Measurements from ENCODE around the gene SPACA7.

SPACA7 gene

DNA sequence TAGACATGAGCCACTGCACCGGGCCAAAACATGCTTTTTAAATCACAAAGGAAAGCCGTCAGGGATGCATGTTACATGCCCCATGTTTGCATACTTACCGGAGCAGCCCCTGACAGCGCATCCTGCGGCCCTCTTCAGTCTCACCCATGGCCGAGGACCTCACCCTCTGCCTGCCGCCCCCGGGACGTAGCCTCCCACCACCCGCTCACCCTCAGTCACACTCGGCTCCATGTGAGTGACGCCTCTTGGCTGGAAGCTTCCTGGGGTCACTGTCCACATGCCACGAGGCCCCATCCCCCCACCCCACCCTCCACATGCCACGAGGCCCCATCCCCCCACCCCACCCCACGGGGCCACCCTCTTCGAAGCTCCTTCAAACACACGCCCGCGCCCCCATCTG lies 46.1 kb upstream of the SPACA7 start:
- Histone ChIP-seq H2AFZ (no peak overlapping the region), H3K4me1 (no peaks in the 10 kb centered on the region), H3K9me3 (ENCODE audit: control insufficient read depth, low read length) (no peaks in the 10 kb centered on the region), H3K9ac (no peak overlapping the region), H3K27ac (no peak overlapping the region), H3K79me2 (no peaks in the 10 kb centered on the region), H3K27me3 (ENCODE audit: control insufficient read depth, insufficient read depth, low read length) (no peaks in the 10 kb centered on the region), H3K36me3 (ENCODE audit: control insufficient read depth, insufficient read depth, low read length) (no peaks in the 10 kb centered on the region), H3K4me3 (ENCODE audit: low read depth, low read length) (no peak overlapping the region), H3K4me2 (ENCODE audit: low read length) (no peak overlapping the region)
- TF ChIP-seq, protein P1, sequence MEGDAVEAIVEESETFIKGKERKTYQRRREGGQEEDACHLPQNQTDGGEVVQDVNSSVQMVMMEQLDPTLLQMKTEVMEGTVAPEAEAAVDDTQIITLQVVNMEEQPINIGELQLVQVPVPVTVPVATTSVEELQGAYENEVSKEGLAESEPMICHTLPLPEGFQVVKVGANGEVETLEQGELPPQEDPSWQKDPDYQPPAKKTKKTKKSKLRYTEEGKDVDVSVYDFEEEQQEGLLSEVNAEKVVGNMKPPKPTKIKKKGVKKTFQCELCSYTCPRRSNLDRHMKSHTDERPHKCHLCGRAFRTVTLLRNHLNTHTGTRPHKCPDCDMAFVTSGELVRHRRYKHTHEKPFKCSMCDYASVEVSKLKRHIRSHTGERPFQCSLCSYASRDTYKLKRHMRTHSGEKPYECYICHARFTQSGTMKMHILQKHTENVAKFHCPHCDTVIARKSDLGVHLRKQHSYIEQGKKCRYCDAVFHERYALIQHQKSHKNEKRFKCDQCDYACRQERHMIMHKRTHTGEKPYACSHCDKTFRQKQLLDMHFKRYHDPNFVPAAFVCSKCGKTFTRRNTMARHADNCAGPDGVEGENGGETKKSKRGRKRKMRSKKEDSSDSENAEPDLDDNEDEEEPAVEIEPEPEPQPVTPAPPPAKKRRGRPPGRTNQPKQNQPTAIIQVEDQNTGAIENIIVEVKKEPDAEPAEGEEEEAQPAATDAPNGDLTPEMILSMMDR (IDR thresholded peaks at IDR 0.05) = no peak

DNA sequence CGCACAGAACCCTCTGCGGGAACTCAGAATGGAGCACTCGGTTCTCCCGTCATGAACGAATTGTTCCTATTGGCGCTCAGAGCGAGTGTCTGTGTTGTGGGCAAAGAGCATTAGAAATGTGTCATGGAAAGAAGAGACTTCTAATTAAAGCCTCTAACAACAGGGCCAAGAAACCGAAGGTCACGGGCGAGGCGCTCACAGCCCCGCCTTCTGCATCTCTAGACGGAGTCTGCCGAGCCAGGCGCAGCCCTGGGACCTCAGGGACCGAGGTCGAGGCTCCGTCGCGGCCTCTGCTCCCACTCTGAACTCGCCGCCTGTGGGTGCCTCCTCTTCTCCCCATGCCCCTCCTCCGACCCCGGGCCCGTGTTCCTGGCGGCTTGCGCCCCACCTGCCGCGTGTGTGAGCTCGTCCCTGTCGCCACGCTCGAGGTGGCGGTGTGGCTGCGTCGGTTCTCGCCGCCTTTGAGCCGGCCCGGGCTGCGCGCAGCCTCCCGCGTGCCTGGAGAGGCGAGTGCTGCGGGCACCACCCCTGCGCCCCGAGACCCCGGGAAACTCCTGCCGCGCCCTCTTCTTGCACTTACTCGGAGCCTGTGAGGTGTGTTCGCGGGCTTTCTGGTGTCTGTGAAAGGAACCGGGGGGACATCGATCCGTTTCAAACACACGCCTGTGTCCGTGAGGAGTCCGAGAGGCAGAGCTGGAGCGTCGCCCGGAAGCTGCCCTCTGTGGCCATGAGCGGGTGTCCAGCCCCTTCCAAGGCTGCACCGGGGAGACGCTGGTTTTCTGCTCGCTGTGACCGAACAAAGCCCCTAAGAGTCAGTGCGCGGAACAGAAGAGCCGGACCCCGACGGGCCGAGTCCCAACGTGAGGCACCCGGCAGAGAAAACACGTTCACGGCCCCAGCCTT lies 45.4 kb upstream of the SPACA7 start:
- TF ChIP-seq, protein P1 (IDR thresholded peaks at IDR 0.05) = no peak
- H3K9me3 ChIP-seq (ENCODE audit: control insufficient read depth, low read length) = no peaks in the 10 kb centered on the region
- no peaks in the 10 kb centered on the region for H3K79me2 ChIP-seq
- no peak overlapping the region for H2AFZ ChIP-seq
- H3K9ac ChIP-seq = no peak overlapping the region
- peak overlapping the region; percentile 72 for H3K4me2 ChIP-seq (ENCODE audit: low read length)
- H3K27me3 ChIP-seq (ENCODE audit: control insufficient read depth, insufficient read depth, low read length) = no peaks in the 10 kb centered on the region
- H3K36me3 ChIP-seq (ENCODE audit: control insufficient read depth, insufficient read depth, low read length) = no peaks in the 10 kb centered on the region
- no peak overlapping the region for H3K27ac ChIP-seq
- no peaks in the 10 kb centered on the region for H3K4me1 ChIP-seq
- H3K4me3 ChIP-seq (ENCODE audit: low read depth, low read length) = peak overlapping the region; percentile 1

DNA sequence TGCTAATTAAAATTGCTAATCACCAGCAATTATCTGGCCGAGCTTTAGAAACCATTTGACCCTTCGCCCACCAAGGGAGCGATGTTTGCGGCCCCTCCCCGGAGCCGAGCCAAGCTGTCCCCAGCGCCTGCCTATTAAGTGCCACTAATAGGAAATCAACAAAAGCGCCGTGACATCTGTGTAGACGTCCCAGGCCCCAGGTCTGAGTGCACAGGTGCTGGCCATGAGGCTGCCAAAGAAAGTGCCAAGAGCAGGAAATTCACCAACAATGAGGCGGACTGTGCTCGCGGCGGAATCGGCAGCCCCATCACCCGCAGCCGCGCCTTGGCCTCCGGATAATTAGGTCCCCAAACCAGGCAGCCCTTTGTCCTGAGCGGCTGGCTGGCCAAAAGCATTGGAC lies 44.5 kb upstream of the SPACA7 start:
- Histone ChIP-seq H2AFZ (no peak overlapping the region), H3K9me3 (ENCODE audit: control insufficient read depth, low read length) (no peaks in the 10 kb centered on the region), H3K4me2 (ENCODE audit: low read length) (no peak overlapping the region), H3K9ac (no peak overlapping the region), H3K79me2 (no peaks in the 10 kb centered on the region), H3K4me1 (no peaks in the 10 kb centered on the region), H3K27me3 (ENCODE audit: control insufficient read depth, insufficient read depth, low read length) (no peaks in the 10 kb centered on the region), H3K4me3 (ENCODE audit: low read depth, low read length) (no peak overlapping the region), H3K27ac (no peak overlapping the region), H3K36me3 (ENCODE audit: control insufficient read depth, insufficient read depth, low read length) (no peaks in the 10 kb centered on the region)
- TF ChIP-seq, protein P1 (IDR thresholded peaks at IDR 0.05) = no peak

DNA sequence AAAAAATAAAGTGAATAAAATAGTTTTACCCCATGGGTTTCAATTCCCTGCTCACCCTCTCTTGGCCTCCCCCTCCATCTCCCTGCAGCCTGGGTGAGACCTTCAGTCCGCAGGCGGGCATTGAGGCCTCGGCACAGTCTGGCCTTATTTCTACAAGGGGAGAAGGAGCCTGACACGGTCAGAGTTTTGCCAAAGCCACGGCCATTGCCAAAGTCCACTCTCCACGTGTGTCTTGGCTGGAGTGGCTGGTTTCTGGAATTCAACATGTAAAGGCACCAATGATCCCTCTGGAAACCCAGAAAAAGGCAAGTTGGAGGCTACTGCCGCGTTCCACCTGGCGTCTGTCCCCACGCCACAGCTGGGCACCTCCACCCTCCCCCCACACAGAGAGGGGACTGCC lies 43.4 kb upstream of the SPACA7 start:
- Histone ChIP-seq H2AFZ (no peak overlapping the region), H3K4me2 (ENCODE audit: low read length) (no peak overlapping the region), H3K27ac (no peak overlapping the region), H3K4me3 (ENCODE audit: low read depth, low read length) (no peak overlapping the region), H3K9me3 (ENCODE audit: control insufficient read depth, low read length) (no peaks in the 10 kb centered on the region), H3K36me3 (ENCODE audit: control insufficient read depth, insufficient read depth, low read length) (no peaks in the 10 kb centered on the region), H3K79me2 (no peaks in the 10 kb centered on the region), H3K27me3 (ENCODE audit: control insufficient read depth, insufficient read depth, low read length) (no peaks in the 10 kb centered on the region), H3K4me1 (no peaks in the 10 kb centered on the region), H3K9ac (no peak overlapping the region)
- TF ChIP-seq, protein P1 (IDR thresholded peaks at IDR 0.05) = no peak
